Stomach (tissue), 9 donors: Measurements from ENCODE around the gene TRAF1. TPM values are rescaled to one million over a fixed set of nuclear protein-coding genes. Genes with fewer than 3 reads are reported as not detected.

ENCODE experiments used
- DNase-seq, 2 donors: peaks; one replicate each; pipeline versions ENCODE4 v3.0.0 to v3.0.0-alpha.2; 2013 to 2019
- H3K27ac ChIP-seq, 5 donors: fragments of 200-600 bp in 4 of 5; sonication (generic) in 4 of 5; one replicate each; pipeline ENCODE4 v1.5.1; 2013 to 2019; ENCODE audit warnings: mild to moderate bottlenecking in 1 of 5, moderate library complexity in 1 of 5
- H3K27me3 ChIP-seq, 3 donors: fragments of 200-600 bp; sonication (generic); one replicate each; pipeline ENCODE4 v1.5.1; 2017 to 2019; ENCODE audit warnings: mixed run types in 1 of 3
- H3K36me3 ChIP-seq, 4 donors: fragments of 200-600 bp; sonication (generic); 1 replicate in 3 of 4; 2 replicates in 1 of 4; pipeline ENCODE4 v1.5.1; 2016 to 2019
- H3K4me1 ChIP-seq, 4 donors: fragments of 200-600 bp; sonication (generic); one replicate each; pipeline ENCODE4 v1.5.1; 2016 to 2019
- H3K4me3 ChIP-seq, 4 donors: fragments of 200-600 bp; sonication (generic) in 3 of 4; one replicate each; pipeline ENCODE4 v1.5.1; 2016 to 2019; ENCODE audit warnings: mild to moderate bottlenecking in 1 of 4
- H3K9me3 ChIP-seq, 4 donors: fragments of 200-600 bp; sonication (generic); one replicate each; pipeline ENCODE4 v1.5.1; 2016 to 2019
- EP300 ChIP-seq: sonication (generic); formaldehyde crosslinking; IDR thresholded peaks from one replicate; pipeline ENCODE4 v1.6.1; 2017; ENCODE audit warnings: antibody characterized with exemption
- POLR2A ChIP-seq, 4 donors: fragments of 450-650 bp; IDR thresholded peaks; one replicate each; pipeline ENCODE4 v1.6.1; 2016; ENCODE audit warnings: antibody characterized with exemption in 4 of 4, control low read depth in 2 of 4, mild to moderate bottlenecking in 1 of 4, moderate library complexity in 1 of 4
- POLR2AphosphoS5 ChIP-seq, 3 donors: sonication (generic); formaldehyde crosslinking; IDR thresholded peaks; one replicate each; pipeline ENCODE4 v1.6.1; 2016; ENCODE audit warnings: antibody characterized with exemption in 3 of 3
- WGBS, 5 donors: extraction: QIAGEN DNeasy Blood & Tissue Kit in 3 of 5; methylation state at CpG; one replicate each; pipeline versions ENCODE4 v1.1.5 to v1.1.7; 2013 to 2018; 5-methylcytosine and 5-hydroxymethylcytosine counted together
- intact Hi-C: fragments of 100-400 bp; cut with DNase I; formaldehyde crosslinking; loops from one replicate; pipeline ENCODE4 v1.15.1; 2023; ENCODE audit warnings: low total_unique reads
- polyA plus RNA-seq, 3 donors: library from polyadenylated mRNA; stranded (reverse); fragments of 200-250 nt; gene quantifications; one replicate each; pipeline ENCODE4 v1.2.3, GENCODE V29; 2013
- total RNA-seq, 5 donors: library from RNA; depleted of rRNA; stranded (reverse); fragments of >200 nt; gene quantifications; one replicate each; pipeline versions ENCODE4 v1.1.0 to v1.2.3, GENCODE V29; 2014 to 2016
- TF ChIP-seq, protein P1 (sequence below), 7 experiments: fragments of 450-650 bp in 4 of 7; fragments of 200-600 bp in 3 of 7; sonication (generic) in 3 of 7; IDR thresholded peaks; one replicate each; pipeline ENCODE4 v1.5.1; 2016 to 2019; ENCODE audit warnings: antibody characterized with exemption in 7 of 7, control low read depth in 2 of 7, mild to moderate bottlenecking in 1 of 7
- donor health status: healthy with polysubstance abuse.
- donor health status: Bipolar disorder and iron deficiency.
- donor health status: healthy.

Gene TRAF1
- total and polyA plus RNA-seq, 8 donors = 0.58 to 10.3 (median 3.2) TPM

DNA sequence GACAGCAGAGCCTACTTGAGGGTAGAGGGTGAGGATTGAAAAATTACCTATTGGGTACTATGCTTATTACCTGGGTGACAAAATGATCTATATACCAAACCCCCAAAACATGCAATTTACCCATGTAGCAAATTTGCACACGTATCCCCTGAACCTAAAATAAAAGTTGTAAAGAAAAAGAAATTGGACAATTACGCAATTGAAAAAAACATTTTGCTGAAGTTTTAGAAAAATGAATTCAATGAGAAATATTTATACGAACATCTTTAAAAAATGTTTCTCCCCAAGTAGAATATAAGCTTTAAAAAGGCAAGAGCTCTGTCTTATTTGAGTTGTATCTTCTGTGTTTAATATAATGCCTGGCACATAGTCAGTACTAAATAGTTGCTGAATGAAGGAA, 30.3 kb upstream of the TRAF1 start:
- Histone ChIP-seq H3K36me3 (peaks cover 3 to 62% (median 33%) of the 10 kb centered on the region in 4 donors), H3K27ac (no peak overlapping the region), H3K4me1 (no peaks in the 10 kb centered on the region), H3K9me3 (no peaks in the 10 kb centered on the region), H3K4me3 (no peak overlapping the region), H3K27me3 (no peaks in the 10 kb centered on the region)
- intact Hi-C loops = no loop called here
- TF ChIP-seq, protein P1, sequence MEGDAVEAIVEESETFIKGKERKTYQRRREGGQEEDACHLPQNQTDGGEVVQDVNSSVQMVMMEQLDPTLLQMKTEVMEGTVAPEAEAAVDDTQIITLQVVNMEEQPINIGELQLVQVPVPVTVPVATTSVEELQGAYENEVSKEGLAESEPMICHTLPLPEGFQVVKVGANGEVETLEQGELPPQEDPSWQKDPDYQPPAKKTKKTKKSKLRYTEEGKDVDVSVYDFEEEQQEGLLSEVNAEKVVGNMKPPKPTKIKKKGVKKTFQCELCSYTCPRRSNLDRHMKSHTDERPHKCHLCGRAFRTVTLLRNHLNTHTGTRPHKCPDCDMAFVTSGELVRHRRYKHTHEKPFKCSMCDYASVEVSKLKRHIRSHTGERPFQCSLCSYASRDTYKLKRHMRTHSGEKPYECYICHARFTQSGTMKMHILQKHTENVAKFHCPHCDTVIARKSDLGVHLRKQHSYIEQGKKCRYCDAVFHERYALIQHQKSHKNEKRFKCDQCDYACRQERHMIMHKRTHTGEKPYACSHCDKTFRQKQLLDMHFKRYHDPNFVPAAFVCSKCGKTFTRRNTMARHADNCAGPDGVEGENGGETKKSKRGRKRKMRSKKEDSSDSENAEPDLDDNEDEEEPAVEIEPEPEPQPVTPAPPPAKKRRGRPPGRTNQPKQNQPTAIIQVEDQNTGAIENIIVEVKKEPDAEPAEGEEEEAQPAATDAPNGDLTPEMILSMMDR (IDR thresholded peaks at IDR 0.05) = no peak
- no peak for TF ChIP-seq EP300
- no peak for TF ChIP-seq POLR2A (IDR thresholded peaks at IDR 0.05)
- TF ChIP-seq POLR2AphosphoS5 (IDR thresholded peaks at IDR 0.05) = no peak
- no peak for DNase-seq
- 91 to 97% (median 95%) methylated on average over 3 of the region's 3 CpGs for WGBS, 5 donors

DNA sequence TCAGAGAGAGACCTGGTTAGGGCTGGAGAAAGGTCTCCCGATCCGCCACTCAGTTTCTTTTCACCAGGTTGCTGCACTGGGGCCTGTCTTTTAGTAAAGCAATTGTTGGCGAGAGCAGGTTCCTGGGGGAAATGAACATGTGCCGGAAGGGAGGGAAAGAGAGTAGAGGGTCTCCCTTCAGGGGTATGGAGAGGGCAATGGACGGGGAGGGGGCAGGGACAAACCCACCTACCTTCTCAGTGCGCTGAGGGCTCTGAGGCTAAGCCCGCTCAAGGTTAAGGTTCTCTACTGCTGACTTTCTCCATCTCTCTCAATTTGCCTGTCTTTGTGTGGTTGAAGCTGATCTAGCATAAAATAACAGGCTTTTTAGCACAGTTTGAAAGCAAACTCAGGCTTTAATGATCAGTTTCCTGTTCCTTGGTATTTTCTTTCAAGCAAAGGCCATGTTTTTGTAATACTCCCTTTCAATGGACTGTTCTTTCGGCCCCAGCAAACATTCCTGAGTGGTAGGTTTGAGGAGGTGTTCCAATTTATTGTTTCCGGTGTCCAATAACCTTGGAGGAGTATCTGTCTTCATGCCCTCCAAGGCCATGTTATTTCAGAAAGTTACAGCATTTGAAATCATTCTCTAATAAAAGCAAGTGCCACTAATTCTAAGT, 25.5 kb upstream of the TRAF1 start:
- no peak for DNase-seq
- Histone ChIP-seq H3K9me3 (no peaks in the 10 kb centered on the region), H3K27me3 (no peaks in the 10 kb centered on the region), H3K4me1 (no peaks in the 10 kb centered on the region), H3K36me3 (peaks cover 0 to 22% (median 20%) of the 10 kb centered on the region in 4 donors), H3K4me3 (no peak overlapping the region), H3K27ac (no peak overlapping the region)
- TF ChIP-seq POLR2A (IDR thresholded peaks at IDR 0.05) = no peak
- no peak for TF ChIP-seq EP300
- TF ChIP-seq, protein P1 (IDR thresholded peaks at IDR 0.05) = no peak
- TF ChIP-seq POLR2AphosphoS5 (IDR thresholded peaks at IDR 0.05) = no peak
- WGBS, 5 donors = 92 to 96% (median 94%) methylated on average over 9 of the region's 9 CpGs
- intact Hi-C loops = no loop called here

- H3K9me3 ChIP-seq = no peaks in the 10 kb centered on the region
- no peak overlapping the region for H3K4me3 ChIP-seq
- intact Hi-C loops = no loop called here
- DNase-seq = no peak
- H3K27me3 ChIP-seq = no peaks in the 10 kb centered on the region
- peaks cover 0 to 21% (median 14%) of the 10 kb centered on the region in 4 donors for H3K36me3 ChIP-seq
- no peak overlapping the region for H3K27ac ChIP-seq
- TF ChIP-seq POLR2AphosphoS5 (IDR thresholded peaks at IDR 0.05) = no peak
- TF ChIP-seq EP300 = no peak
- no peak for TF ChIP-seq POLR2A (IDR thresholded peaks at IDR 0.05)
- TF ChIP-seq, protein P1 (IDR thresholded peaks at IDR 0.05) = no peak
- WGBS, 5 donors = 68 to 84% (median 73%) methylated on average over 8 of the region's 8 CpGs
- no peaks in the 10 kb centered on the region for H3K4me1 ChIP-seq
These were observed 24.1 kb upstream of the TRAF1 start for GRCh38 chr9:120950421-120951388.

DNA sequence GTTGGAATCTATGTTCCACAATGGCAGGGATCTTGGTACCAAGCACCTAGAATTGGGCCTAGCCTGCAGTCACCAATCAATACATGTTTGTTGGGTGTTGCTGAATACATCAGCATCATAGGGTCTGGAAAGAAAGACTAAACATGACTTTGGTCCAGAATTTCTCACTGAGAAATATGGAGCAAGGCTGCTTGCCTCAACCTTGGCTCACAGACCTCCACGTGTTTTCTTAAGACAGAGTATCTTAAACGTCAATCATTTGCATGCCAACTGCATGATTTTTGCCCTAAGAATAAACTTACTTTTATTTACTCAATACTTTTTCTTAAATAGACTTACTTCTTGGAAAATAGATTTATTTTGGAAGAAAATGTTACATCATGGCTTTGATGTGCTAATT, 22.7 kb upstream of the TRAF1 start:
- Histone ChIP-seq H3K27ac (no peak overlapping the region), H3K9me3 (no peaks in the 10 kb centered on the region), H3K4me3 (no peak overlapping the region), H3K27me3 (no peaks in the 10 kb centered on the region), H3K4me1 (no peaks in the 10 kb centered on the region), H3K36me3 (peaks cover 0 to 21% (median 14%) of the 10 kb centered on the region in 4 donors)
- TF ChIP-seq EP300 (no peak), POLR2AphosphoS5 (IDR thresholded peaks at IDR 0.05) (no peak), POLR2A (IDR thresholded peaks at IDR 0.05) (no peak)
- TF ChIP-seq, protein P1 (IDR thresholded peaks at IDR 0.05) = no peak
- WGBS, 5 donors = 57 to 82% (median 65%) methylated on average over 2 of the region's 2 CpGs
- DNase-seq = no peak
- intact Hi-C loops = no loop called here
